K562 (cell line): ENCODE measurements around the gene ZNF557. TPM values are rescaled to one million over a fixed set of nuclear protein-coding genes. Genes with fewer than 3 reads are reported as not detected.

Experiments used
- ATF1 ChIP-seq, 2 experiments: fragments of 450-650 bp in 1 of 2; IDR thresholded peaks; 2 replicates each; pipeline ENCODE4 v1.6.1; 2016; ENCODE audit warnings: missing compliant biosample characterization in 1 of 2, missing genetic modification characterization in 1 of 2
- EHMT2 ChIP-seq: fragments of 450-650 bp; IDR thresholded peaks from 2 replicates; pipeline ENCODE4 v1.6.1; 2018; ENCODE audit warnings: antibody characterized with exemption
- MTA1 ChIP-seq: fragments of 450-650 bp; IDR thresholded peaks from 2 replicates; pipeline ENCODE4 v1.6.1; 2017; ENCODE audit warnings: borderline replicate concordance
- TSC22D4 ChIP-seq: fragments of 450-650 bp; IDR thresholded peaks from 2 replicates; pipeline ENCODE4 v1.6.1; 2016; ENCODE audit warnings: missing genetic modification characterization, missing biosample characterization, control low read depth
- ZNF274 ChIP-seq: IDR thresholded peaks from 2 replicates; pipeline ENCODE4 v1.6.1; 2011; ENCODE audit warnings: low read depth, mild to moderate bottlenecking, low read length, moderate library complexity, borderline replicate concordance
- polyA plus RNA-seq, 8 experiments: library from polyadenylated mRNA; depleted of rRNA in 4 of 8; stranded (reverse) in 5 of 8; unstranded in 3 of 8; fragments of >200 nt; fragmentation: Nextera tagmentation in 2 of 8; fragmentation: Illumina TruSeq in 1 of 8; extraction: Ambion mirVana in 2 of 8; extraction: Trizol in 1 of 8; gene quantifications; 2 replicates each; pipeline versions ENCODE4 v1.2.1 to v1.2.3, GENCODE V29; 2011 to 2014; ENCODE audit warnings: inconsistent platforms in 1 of 8, missing spikeins in 1 of 8
- total RNA-seq, 7 experiments: library from RNA; depleted of rRNA in 6 of 7; stranded (reverse); fragments of >200 nt in 6 of 7; fragmentation: Illumina TruSeq in 2 of 7; extraction: Trizol in 2 of 7; gene quantifications; 2 replicates each; pipeline versions ENCODE4 v1.2.1 to v1.2.3, GENCODE V29; 2011 to 2021; ENCODE audit warnings: low replicate concordance in 1 of 7
- TF ChIP-seq, protein P1 (sequence below), 2 experiments: fragments of 450-650 bp in 1 of 2; sonication (generic) in 1 of 2; formaldehyde crosslinking in 1 of 2; IDR thresholded peaks in 1 of 2; conservative IDR thresholded peaks in 1 of 2; 2 replicates each; pipeline versions ENCODE4 v1.6.1 to v1.8.1; 2016 to 2023; ENCODE audit warnings: mild to moderate bottlenecking in 2 of 2, moderate library complexity in 2 of 2, inconsistent platforms in 1 of 2, missing genetic modification reagents in 1 of 2
- TF ChIP-seq, protein P2 (sequence below): fragments of 450-650 bp; IDR thresholded peaks from 2 replicates; pipeline ENCODE4 v1.6.1; 2016; ENCODE audit warnings: missing biosample characterization, missing genetic modification characterization
- TF ChIP-seq, protein P3 (sequence below): fragments of 450-650 bp; IDR thresholded peaks from 2 replicates; pipeline ENCODE4 v1.6.1; 2016; ENCODE audit warnings: antibody characterized with exemption
- TF ChIP-seq, protein P4 (sequence below), 2 experiments: fragments of 450-650 bp; IDR thresholded peaks; 2 replicates each; pipeline ENCODE4 v1.6.1; 2016; ENCODE audit warnings: mild to moderate bottlenecking in 2 of 2, borderline replicate concordance in 1 of 2, low read depth in 1 of 2, moderate library complexity in 1 of 2

The ZNF557 gene
- total and polyA plus RNA-seq, 9 of the 15 experiments (the other 6 are each of a cell fraction or from before 2014, with no cell fraction given) = 2.2 to 6.6 (median 4.4) TPM

DNA sequence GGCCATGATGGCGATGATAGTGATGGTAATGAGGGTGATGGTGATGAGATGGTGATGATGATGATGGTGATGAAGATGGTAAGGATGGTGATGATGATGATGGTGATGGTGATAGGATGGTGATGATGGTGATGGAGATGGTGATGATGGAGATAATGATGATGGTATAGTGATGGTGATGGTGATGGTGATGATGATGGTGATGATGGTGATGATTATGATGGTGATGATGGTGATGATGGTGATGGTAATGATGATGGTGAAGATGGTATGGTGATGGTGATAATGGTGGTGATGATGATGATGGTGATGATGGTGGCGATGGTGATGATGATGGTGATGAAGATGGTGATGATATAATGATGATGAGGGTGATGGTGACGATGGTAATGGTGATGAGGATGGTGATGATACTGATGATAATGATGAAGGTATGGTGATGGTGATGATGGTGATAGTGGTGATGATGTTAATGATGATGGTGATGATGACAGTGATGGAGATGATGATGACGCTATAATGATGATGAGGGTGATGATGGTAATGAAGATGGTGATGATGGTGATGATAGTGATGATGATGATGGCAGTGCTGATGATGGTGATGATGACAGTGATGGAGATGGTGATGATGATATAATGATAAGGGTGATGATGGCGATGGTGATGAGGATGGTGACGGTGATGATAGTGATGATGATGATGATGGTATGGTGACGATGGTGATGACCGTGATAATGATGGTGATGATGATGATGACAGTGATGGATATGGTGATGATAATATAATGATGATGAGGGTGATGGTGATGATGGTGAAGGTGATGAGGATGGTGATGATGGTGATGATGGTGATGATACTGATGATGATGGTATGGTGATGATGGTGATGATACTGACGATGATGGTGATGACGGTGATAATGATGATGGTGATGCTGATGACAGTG lies 37.5 kb downstream of the ZNF557 start (continued):
- TF ChIP-seq, protein P1, sequence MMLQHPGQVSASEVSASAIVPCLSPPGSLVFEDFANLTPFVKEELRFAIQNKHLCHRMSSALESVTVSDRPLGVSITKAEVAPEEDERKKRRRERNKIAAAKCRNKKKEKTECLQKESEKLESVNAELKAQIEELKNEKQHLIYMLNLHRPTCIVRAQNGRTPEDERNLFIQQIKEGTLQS (IDR thresholded peaks at IDR 0.05) = peak; percentile 40; the same call in 1 of the 2 replicates
- TF ChIP-seq, protein P1 (CRISPR knock-in tag; conservative IDR thresholded peaks at IDR 0.05) = no peak
- TF ChIP-seq TSC22D4 (tag) = 0 out of 2 replicates have a peak, but pooled peaks have one; percentile 64
- TF ChIP-seq ATF1 (CRISPR knock-in tag; IDR thresholded peaks at IDR 0.05) = no peak
- peak; percentile 79 for TF ChIP-seq ATF1 (tag; IDR thresholded peaks at IDR 0.05)
- no peak for TF ChIP-seq ZNF274
- 0 out of 2 replicates have a peak, but pooled peaks have one; percentile 17 for TF ChIP-seq MTA1
- TF ChIP-seq EHMT2 = peak; percentile 47; the same call in 1 of the 2 replicates
- TF ChIP-seq, protein P2, sequence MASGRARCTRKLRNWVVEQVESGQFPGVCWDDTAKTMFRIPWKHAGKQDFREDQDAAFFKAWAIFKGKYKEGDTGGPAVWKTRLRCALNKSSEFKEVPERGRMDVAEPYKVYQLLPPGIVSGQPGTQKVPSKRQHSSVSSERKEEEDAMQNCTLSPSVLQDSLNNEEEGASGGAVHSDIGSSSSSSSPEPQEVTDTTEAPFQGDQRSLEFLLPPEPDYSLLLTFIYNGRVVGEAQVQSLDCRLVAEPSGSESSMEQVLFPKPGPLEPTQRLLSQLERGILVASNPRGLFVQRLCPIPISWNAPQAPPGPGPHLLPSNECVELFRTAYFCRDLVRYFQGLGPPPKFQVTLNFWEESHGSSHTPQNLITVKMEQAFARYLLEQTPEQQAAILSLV (tag) = 0 out of 2 replicates have a peak, but pooled peaks have one; percentile 32
- TF ChIP-seq, protein P3, sequence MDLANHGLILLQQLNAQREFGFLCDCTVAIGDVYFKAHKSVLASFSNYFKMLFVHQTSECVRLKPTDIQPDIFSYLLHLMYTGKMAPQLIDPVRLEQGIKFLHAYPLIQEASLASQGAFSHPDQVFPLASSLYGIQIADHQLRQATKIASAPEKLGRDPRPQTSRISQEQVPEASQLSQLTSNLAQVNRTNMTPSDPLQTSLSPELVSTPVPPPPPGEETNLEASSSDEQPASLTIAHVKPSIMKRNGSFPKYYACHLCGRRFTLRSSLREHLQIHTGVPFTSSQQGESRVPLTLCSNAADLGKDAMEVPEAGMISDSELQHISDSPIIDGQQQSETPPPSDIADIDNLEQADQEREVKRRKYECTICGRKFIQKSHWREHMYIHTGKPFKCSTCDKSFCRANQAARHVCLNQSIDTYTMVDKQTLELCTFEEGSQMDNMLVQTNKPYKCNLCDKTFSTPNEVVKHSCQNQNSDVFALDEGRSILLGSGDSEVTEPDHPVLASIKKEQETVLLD = 0 out of 2 replicates have a peak, but pooled peaks have one; percentile 35
- TF ChIP-seq, protein P4, sequence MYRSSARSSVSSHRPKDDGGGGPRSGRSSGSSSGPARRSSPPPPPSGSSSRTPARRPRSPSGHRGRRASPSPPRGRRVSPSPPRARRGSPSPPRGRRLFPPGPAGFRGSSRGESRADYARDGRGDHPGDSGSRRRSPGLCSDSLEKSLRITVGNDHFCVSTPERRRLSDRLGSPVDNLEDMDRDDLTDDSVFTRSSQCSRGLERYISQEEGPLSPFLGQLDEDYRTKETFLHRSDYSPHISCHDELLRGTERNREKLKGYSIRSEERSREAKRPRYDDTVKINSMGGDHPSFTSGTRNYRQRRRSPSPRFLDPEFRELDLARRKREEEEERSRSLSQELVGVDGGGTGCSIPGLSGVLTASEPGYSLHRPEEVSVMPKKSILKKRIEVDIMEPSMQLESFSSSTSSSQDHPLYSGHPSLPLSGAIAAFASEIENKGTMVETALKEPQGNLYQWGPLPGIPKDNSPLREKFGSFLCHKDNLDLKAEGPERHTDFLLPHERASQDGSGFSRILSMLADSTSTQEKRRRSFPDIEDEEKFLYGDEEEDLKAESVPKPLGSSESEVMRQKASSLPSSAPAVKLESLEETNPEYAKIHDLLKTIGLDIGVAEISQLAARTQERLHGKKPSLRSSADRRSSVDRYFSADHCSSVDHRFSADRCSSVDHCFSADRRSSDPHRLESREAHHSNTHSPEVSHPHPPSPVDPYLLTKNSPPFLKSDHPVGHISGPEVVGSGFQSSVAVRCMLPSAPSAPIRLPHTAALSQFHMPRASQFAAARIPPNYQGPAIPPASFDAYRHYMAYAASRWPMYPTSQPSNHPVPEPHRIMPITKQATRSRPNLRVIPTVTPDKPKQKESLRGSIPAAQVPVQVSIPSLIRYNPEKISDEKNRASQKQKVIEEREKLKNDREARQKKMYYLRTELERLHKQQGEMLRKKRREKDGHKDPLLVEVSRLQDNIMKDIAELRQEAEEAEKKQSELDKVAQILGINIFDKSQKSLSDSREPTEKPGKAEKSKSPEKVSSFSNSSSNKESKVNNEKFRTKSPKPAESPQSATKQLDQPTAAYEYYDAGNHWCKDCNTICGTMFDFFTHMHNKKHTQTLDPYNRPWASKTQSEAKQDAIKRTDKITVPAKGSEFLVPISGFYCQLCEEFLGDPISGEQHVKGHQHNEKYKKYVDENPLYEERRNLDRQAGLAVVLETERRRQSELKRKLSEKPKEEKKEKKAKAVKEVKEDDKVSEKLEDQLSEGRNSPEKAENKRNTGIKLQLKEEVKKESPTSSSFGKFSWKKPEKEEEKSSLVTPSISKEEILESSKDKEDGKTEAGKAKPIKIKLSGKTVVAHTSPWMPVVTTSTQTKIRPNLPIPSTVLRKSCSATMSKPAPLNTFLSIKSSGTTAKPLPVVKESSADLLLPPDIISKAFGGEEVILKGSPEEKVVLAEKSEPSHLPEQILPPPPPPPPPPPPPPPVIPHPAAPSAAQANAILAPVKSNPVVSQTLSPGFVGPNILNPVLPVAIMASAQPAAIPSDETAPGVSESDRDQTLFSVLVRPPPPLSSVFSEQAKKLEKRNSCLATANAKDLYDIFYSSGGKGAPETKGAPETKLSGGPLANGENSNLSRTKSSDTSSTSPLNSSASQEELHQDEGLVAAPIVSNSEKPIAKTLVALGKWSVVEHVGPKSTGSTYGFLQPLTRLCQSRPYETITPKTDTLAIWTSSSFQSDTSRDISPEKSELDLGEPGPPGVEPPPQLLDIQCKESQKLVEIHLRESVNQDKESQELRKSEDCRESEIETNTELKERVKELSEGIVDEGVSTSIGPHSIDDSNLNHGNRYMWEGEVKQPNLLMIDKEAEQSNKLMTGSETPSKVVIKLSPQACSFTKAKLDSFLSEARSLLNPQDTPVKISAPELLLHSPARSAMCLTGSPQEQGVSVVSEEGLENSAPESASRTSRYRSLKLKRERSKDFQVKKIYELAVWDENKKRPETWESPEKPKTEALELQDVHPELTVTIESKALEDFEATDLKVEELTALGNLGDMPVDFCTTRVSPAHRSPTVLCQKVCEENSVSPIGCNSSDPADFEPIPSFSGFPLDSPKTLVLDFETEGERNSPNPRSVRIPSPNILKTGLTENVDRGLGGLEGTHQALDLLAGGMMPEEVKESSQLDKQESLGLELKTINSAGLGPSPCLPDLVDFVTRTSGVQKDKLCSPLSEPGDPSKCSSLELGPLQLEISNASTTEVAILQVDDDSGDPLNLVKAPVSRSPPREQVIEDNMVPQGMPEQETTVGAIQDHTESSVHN (IDR thresholded peaks at IDR 0.05; ENCODE audit: borderline replicate concordance in 1 of 2, low read depth in 1 of 2) = no peak
- TF ChIP-seq, all 486 proteins: peak for 12
